Kidney epithelial cell (primary cell): ENCODE measurements around the gene FYN. TPM values are rescaled to one million over a fixed set of nuclear protein-coding genes. Genes with fewer than 3 reads are reported as not detected.

Experiments
- DNase-seq: peaks from one replicate; pipeline ENCODE4 v3.0.0-alpha.2; 2010; ENCODE audit warnings: low read depth
- H3K27me3 ChIP-seq: 2 replicates; pipeline ENCODE4 v1.6.0; 2011; ENCODE audit warnings: low read length; ENCODE audit not compliant: control insufficient read depth, insufficient read depth
- H3K36me3 ChIP-seq: 2 replicates; pipeline ENCODE4 v1.5.1; 2011; ENCODE audit warnings: low read length; ENCODE audit not compliant: control insufficient read depth, insufficient read depth
- H3K4me3 ChIP-seq: 2 replicates; pipeline ENCODE4 v1.5.1; 2011; ENCODE audit warnings: low read depth, mild to moderate bottlenecking, control low read depth, low read length
- CTCF ChIP-seq: IDR thresholded peaks from 2 replicates; pipeline ENCODE4 v1.5.1; 2011; ENCODE audit warnings: mild to moderate bottlenecking, moderate library complexity, low read length, control low read depth, inconsistent platforms; ENCODE audit not compliant: insufficient read depth, poor library complexity, severe bottlenecking
- total RNA-seq: library from RNA; depleted of rRNA; stranded (reverse); fragments of >200 nt; gene quantifications from 2 replicates; pipeline ENCODE4 v1.2.3, GENCODE V29; 2015

FYN gene
- total RNA-seq, 1 donor from 2014 or later: 133 TPM

DNA sequence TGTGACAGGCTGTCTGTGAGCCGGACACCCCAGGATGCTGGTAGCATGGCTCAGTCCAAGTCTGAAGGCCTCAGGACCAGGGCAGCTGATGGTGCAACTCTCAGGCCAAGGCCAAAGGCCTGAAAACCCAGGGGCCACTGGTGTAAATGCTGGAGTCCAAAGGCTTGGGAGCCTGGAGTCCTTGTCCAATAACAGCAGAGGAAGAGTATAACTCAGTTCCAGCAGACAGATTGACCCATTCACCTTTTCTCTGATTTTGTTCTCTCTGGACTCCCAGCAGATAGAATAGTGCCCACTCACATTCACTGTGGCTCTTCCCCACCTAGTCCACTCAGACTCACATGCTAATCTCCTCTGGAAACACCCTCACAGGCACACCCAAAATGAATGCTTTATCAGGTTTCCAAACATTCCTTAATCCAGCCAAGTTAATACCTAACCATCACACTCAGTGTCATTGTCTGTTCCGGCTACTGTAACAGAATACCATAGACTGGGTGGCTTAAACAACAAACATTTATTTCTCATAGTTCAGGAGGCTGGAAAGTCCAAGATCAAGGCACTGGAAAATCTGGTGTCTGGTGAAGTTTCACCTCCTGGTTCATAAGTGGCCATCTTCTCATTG lies 262.6 kb downstream of the FYN start:
- Histone ChIP-seq H3K27me3 (no peaks in the 10 kb centered on the region), H3K4me3 (no peak overlapping the region), H3K36me3 (no peaks in the 10 kb centered on the region)
- no peak for DNase-seq
- no peak for TF ChIP-seq CTCF

Other genes with a start within 250 kb of the FYN start
- 1.0 and 1.5 TPM in 2 replicates for gene CCN6, start 180.7 kb upstream of the FYN start, total RNA-seq
- gene TUBE1, start 214.0 kb upstream of the FYN start, total RNA-seq: 24.7 and 37.0 TPM in 2 replicates
- 3.6 and 13.0 TPM in 2 replicates for gene FAM229B, start 214.1 kb upstream of the FYN start, total RNA-seq